H1 (cell line): Measurements from ENCODE around the gene MCCC1. TPM values are rescaled to one million over a fixed set of nuclear protein-coding genes. Genes with fewer than 3 reads are reported as not detected.

Experiments used
- CTCF ChIA-PET: fragments of 300-600 bp; sonication (Branson Sonifier 250); formaldehyde crosslinking; loops from one replicate; lab custom pipeline; 2021; ENCODE audit not compliant: partially characterized antibody; lab: Charles Lee
- POLR2A ChIA-PET: fragments of 300-600 bp; sonication (Branson Sonifier 250); formaldehyde crosslinking; loops from one replicate; lab custom pipeline; 2021; ENCODE audit warnings: inconsistent platforms; ENCODE audit not compliant: partially characterized antibody; lab: Charles Lee
- DNase-seq, 2 experiments: peaks; one replicate each; pipeline versions ENCODE4 v3.0.0 to v3.0.0-alpha.2; 2010 to 2022; ENCODE audit warnings: low spot score in 2 of 2, low read depth in 1 of 2, mixed read lengths in 1 of 2
- FAIRE-seq: peaks from 2 replicates; lab custom pipeline; 2011; peaks lifted over from hg19 to GRCh38; lab: Jason Lieb, UNC
- H2AFZ ChIP-seq: 2 replicates; pipeline ENCODE4 v1.8.1; 2012; ENCODE audit warnings: low read length, inconsistent platforms
- H2AK5ac ChIP-seq: 2 replicates; pipeline ENCODE4 v1.6.1; 2013; ENCODE audit warnings: low read depth, low read length
- H2BK120ac ChIP-seq: replicated peaks from 2 replicates; pipeline ENCODE3; 2013; ENCODE audit warnings: low read depth, low read length, inconsistent platforms
- H2BK12ac ChIP-seq: 2 replicates; pipeline ENCODE4 v1.6.1; 2013; ENCODE audit warnings: low read depth, low read length
- H2BK15ac ChIP-seq: 2 replicates; pipeline ENCODE4 v1.6.1; 2013; ENCODE audit warnings: low read length
- H2BK20ac ChIP-seq: 2 replicates; pipeline ENCODE4 v1.6.1; 2013; ENCODE audit warnings: low read length
- H2BK5ac ChIP-seq: 2 replicates; pipeline ENCODE4 v1.6.1; 2013; ENCODE audit warnings: low read depth, low read length
- H3K14ac ChIP-seq: 2 replicates; pipeline ENCODE4 v1.6.1; 2013; ENCODE audit warnings: inconsistent platforms; ENCODE audit not compliant: insufficient read length
- H3K18ac ChIP-seq: 2 replicates; pipeline ENCODE4 v1.6.1; 2013; ENCODE audit warnings: low read length; ENCODE audit errors: extremely low read depth
- H3K23ac ChIP-seq: 2 replicates; pipeline ENCODE4 v1.6.1; 2013; ENCODE audit warnings: inconsistent platforms; ENCODE audit not compliant: insufficient read length
- H3K23me2 ChIP-seq: 2 replicates; pipeline ENCODE4 v1.6.1; 2013; ENCODE audit warnings: low read depth, low read length
- H3K27ac ChIP-seq: 2 replicates; pipeline ENCODE4 v1.6.1; 2011; ENCODE audit warnings: low read depth, low read length, inconsistent platforms
- H3K27me3 ChIP-seq, 4 experiments: replicated peaks in 1 of 4; 1 replicate in 1 of 4; 2 replicates in 3 of 4; pipeline versions ENCODE4 v1.6.1 to v1.8.1; 2011 to 2013; ENCODE audit warnings: low read length in 3 of 4, mild to moderate bottlenecking in 3 of 4, inconsistent platforms in 2 of 4, mixed read lengths in 2 of 4, moderate library complexity in 1 of 4; ENCODE audit not compliant: control insufficient read depth in 3 of 4, insufficient read depth in 3 of 4; ENCODE audit errors: extremely low read depth in 1 of 4
- H3K36me3 ChIP-seq, 4 experiments: 2 replicates each; pipeline versions ENCODE4 v1.6.1 to v1.8.1; 2011 to 2013; ENCODE audit warnings: mild to moderate bottlenecking in 4 of 4, low read length in 3 of 4, moderate library complexity in 2 of 4, control low read depth in 1 of 4, inconsistent platforms in 1 of 4; ENCODE audit not compliant: insufficient read depth in 4 of 4, control insufficient read depth in 2 of 4
- H3K4ac ChIP-seq: replicated peaks from 2 replicates; pipeline ENCODE3; 2013; ENCODE audit warnings: low read length, low read depth, mixed read lengths, inconsistent platforms; ENCODE audit not compliant: insufficient read length
- H3K4me1 ChIP-seq, 4 experiments: replicated peaks in 1 of 4; 1 replicate in 1 of 4; 2 replicates in 3 of 4; pipeline versions ENCODE4 v1.6.1 to v1.8.1; 2011 to 2013; ENCODE audit warnings: low read length in 3 of 4, inconsistent platforms in 2 of 4, mixed read lengths in 1 of 4; ENCODE audit not compliant: insufficient read depth in 4 of 4, control insufficient read depth in 3 of 4
- H3K4me2 ChIP-seq, 2 experiments: 2 replicates each; pipeline versions ENCODE4 v1.6.1 to v1.8.1; 2011 to 2013; ENCODE audit warnings: low read depth in 2 of 2, low read length in 2 of 2, control low read depth in 1 of 2, inconsistent platforms in 1 of 2, mild to moderate bottlenecking in 1 of 2; ENCODE audit not compliant: insufficient read depth in 1 of 2
- H3K4me3 ChIP-seq, 4 experiments: fragments of 200-600, 300-600 bp in 1 of 4; sonication (generic), shearing (Covaris generic), sonication (Bioruptor Twin) in 1 of 4; 2 replicates each; pipeline versions ENCODE4 v1.5.1 to v1.8.1; 2011 to 2016; ENCODE audit warnings: low read length in 4 of 4, low read depth in 3 of 4, control low read depth in 2 of 4, inconsistent platforms in 2 of 4, mild to moderate bottlenecking in 2 of 4, mixed read lengths in 1 of 4, moderate library complexity in 1 of 4; ENCODE audit not compliant: insufficient read depth in 2 of 4; ENCODE audit errors: extremely low read depth in 1 of 4
- H3K56ac ChIP-seq: replicated peaks from 2 replicates; pipeline ENCODE3; 2013; ENCODE audit warnings: low read depth, mild to moderate bottlenecking, mixed read lengths, low read length, inconsistent platforms; ENCODE audit not compliant: insufficient read length
- H3K79me1 ChIP-seq: 2 replicates; pipeline ENCODE4 v1.6.1; 2013; ENCODE audit warnings: low read depth, low read length, control low read depth
- H3K79me2 ChIP-seq, 2 experiments: 2 replicates each; pipeline versions ENCODE4 v1.6.1 to v1.8.1; 2012 to 2013; ENCODE audit warnings: low read length in 2 of 2, mild to moderate bottlenecking in 2 of 2, inconsistent platforms in 1 of 2; ENCODE audit not compliant: insufficient read depth in 2 of 2, control insufficient read depth in 1 of 2
- H3K9ac ChIP-seq, 4 experiments: replicated peaks in 1 of 4; 1 replicate in 1 of 4; 2 replicates in 3 of 4; pipeline versions ENCODE4 v1.6.1 to v1.8.1; 2011 to 2013; ENCODE audit warnings: low read depth in 3 of 4, low read length in 3 of 4, control low read depth in 2 of 4, mild to moderate bottlenecking in 2 of 4, moderate library complexity in 2 of 4, inconsistent platforms in 1 of 4; ENCODE audit errors: extremely low read depth in 1 of 4
- H3K9me3 ChIP-seq, 2 experiments: 2 replicates each; pipeline versions ENCODE4 v1.6.1 to v1.8.1; 2012 to 2013; ENCODE audit warnings: mild to moderate bottlenecking in 2 of 2, moderate library complexity in 2 of 2, control low read depth in 1 of 2, inconsistent platforms in 1 of 2, low read depth in 1 of 2, low read length in 1 of 2, mixed read lengths in 1 of 2; ENCODE audit not compliant: insufficient read depth in 2 of 2
- H4K20me1 ChIP-seq, 2 experiments: replicated peaks in 1 of 2; 2 replicates each; pipeline versions ENCODE3 to v1.8.1; 2011 to 2013; ENCODE audit warnings: inconsistent platforms in 2 of 2, low read length in 2 of 2, mild to moderate bottlenecking in 1 of 2; ENCODE audit not compliant: insufficient read depth in 2 of 2, control insufficient read depth in 1 of 2
- H4K5ac ChIP-seq: 2 replicates; pipeline ENCODE4 v1.6.1; 2013; ENCODE audit warnings: low read length, low read depth, mixed read lengths, inconsistent platforms; ENCODE audit not compliant: insufficient read length
- H4K8ac ChIP-seq: 2 replicates; pipeline ENCODE4 v1.8.0; 2013; ENCODE audit warnings: mild to moderate bottlenecking, moderate library complexity, low read length, inconsistent platforms; ENCODE audit not compliant: insufficient read depth; ENCODE audit errors: extremely low read depth
- H4K91ac ChIP-seq: replicated peaks from 2 replicates; pipeline ENCODE3; 2013; ENCODE audit warnings: low read length, mixed read lengths, inconsistent platforms; ENCODE audit not compliant: insufficient read length
- EZH2 ChIP-seq: fragments of 200-600 bp; sonication (generic); IDR thresholded peaks from 2 replicates; pipeline ENCODE4 v1.7.1; 2012; ENCODE audit warnings: low read depth, mild to moderate bottlenecking, moderate library complexity, low read length, inconsistent platforms; ENCODE audit not compliant: severe bottlenecking
- TAF1 ChIP-seq: IDR thresholded peaks from 2 replicates; pipeline ENCODE4 v1.6.1; 2011; ENCODE audit warnings: mild to moderate bottlenecking, low read depth, low read length
- WGBS, 2 experiments: shearing (Covaris generic) in 1 of 2; methylation state at CpG; one replicate each; pipeline versions ENCODE4 v1.1.6 to v1.1.7; 2013 to 2015; ENCODE audit warnings: low lambda C conversion rate in 2 of 2, mixed read lengths in 2 of 2, inconsistent platforms in 1 of 2, low coverage in 1 of 2, missing lambda C conversion rate in 1 of 2; ENCODE audit not compliant: insufficient replicate concordance in 2 of 2, insufficient coverage in 1 of 2, insufficient read length in 1 of 2; ENCODE audit errors: extremely low coverage in 1 of 2, missing lambda C conversion rate in 1 of 2; 5-methylcytosine and 5-hydroxymethylcytosine counted together
- polyA plus RNA-seq, 7 experiments: library from polyadenylated mRNA; depleted of rRNA in 3 of 7; stranded (reverse) in 5 of 7; unstranded in 2 of 7; fragments of >200 nt in 5 of 7; fragments of 200-250 nt in 2 of 7; gene quantifications; 1 replicate in 5 of 7; 2 replicates in 1 of 7; 4 replicates in 1 of 7; pipeline versions ENCODE4 v1.2.1 to v1.2.3, GENCODE V29; 2011 to 2013; ENCODE audit warnings: missing spikeins in 2 of 7, mixed read lengths in 2 of 7
- total RNA-seq: library from RNA; stranded (reverse); fragmentation: NEBNext Ultra II Directional; extraction: Animal tissue kit (Norgen Biotek cat#: 25700); gene quantifications from 2 replicates; pipeline ENCODE4 v1.2.1, GENCODE V29; 2021

Gene MCCC1
- total and polyA plus RNA-seq, 2 of the 8 experiments (the other 6 are each of a cell fraction or from before 2014, with no cell fraction given): 10.8 to 21.5 TPM

- Histone ChIP-seq H2BK12ac (no peak overlapping the region), H2BK5ac (no peak overlapping the region), H4K20me1 (no peaks in the 10 kb centered on the region), H3K79me1 (no peaks in the 10 kb centered on the region), H4K91ac (no peak overlapping the region), H3K4ac (no peak overlapping the region), H3K9ac (no peak overlapping the region), H3K18ac (no peak overlapping the region), H2BK20ac (no peak overlapping the region), H4K5ac (no peak overlapping the region), H3K14ac (no peak overlapping the region), H3K23ac (no peak overlapping the region), H2BK120ac (no peak overlapping the region), H3K4me3 (no peak overlapping the region), H3K36me3 (peaks cover 0 to 45% (median 5%) of the 10 kb centered on the region in 4 experiments; a peak in 7 of 8 replicates), H3K4me2 (no peak overlapping the region), H4K8ac (no peak overlapping the region), H3K56ac (no peak overlapping the region), H3K9me3 (peaks cover 0 to 5% of the 10 kb centered on the region in 2 experiments; a peak in 2 of 4 replicates), H3K79me2 (no peaks in the 10 kb centered on the region), H3K27ac (no peak overlapping the region), H3K27me3 (no peaks in the 10 kb centered on the region), H3K4me1 (no peaks in the 10 kb centered on the region), H2AFZ (no peak overlapping the region), H2AK5ac (no peak overlapping the region), H3K23me2 (no peaks in the 10 kb centered on the region), H2BK15ac (no peak overlapping the region)
- POLR2A ChIA-PET: no interaction called here
- TF ChIP-seq TAF1 (no peak), EZH2 (no peak)
- FAIRE-seq (no peak), DNase-seq (no peak)
- CTCF ChIA-PET: interaction anchor here (1.8 kb wide), 1 partner anchor 12 kb away, joined by 5 read pairs; no protein-coding TSS in a partner anchor
- 89% methylated on average over 5 of the region's 5 CpGs; no CpG with 5 or more reads in 1 of the 2 experiments for WGBS, 2 experiments
These were observed 25.5 kb downstream of the MCCC1 start for GRCh38 chr3:183073839-183074238.
